ENCODE results near the gene RELB. TPM values are rescaled to one million over a fixed set of nuclear protein-coding genes. Genes with fewer than 3 reads are reported as not detected.

The RELB gene
- total RNA-seq, 4 donors from 2014 or later, result 4.0 to 9.2 (median 6.0) TPM

- no peaks in the 10 kb centered on the region for H3K9me3 ChIP-seq
- peak within 1 kb of the TSS in 3 of 4 donors; percentile 70 to 74 (median 73) for H3K27ac ChIP-seq
- 0% methylated on average over 16 to 21 of the region's 61 CpGs for WGBS, 2 donors (ENCODE audit: low coverage in 1 of 2)
- H3K4me3 ChIP-seq, result peak within 1 kb of the TSS; percentile 56 to 76
- TF ChIP-seq POLR2A (IDR thresholded peaks at IDR 0.05), result peak; percentile 34 to 44
- no peak for TF ChIP-seq EP300 (IDR thresholded peaks at IDR 0.05)
- TF ChIP-seq CTCF (IDR thresholded peaks at IDR 0.05), result peak in 3 of 4 experiments; percentile 22 to 50 (median 45)
- no peak for TF ChIP-seq POLR2AphosphoS5 (IDR thresholded peaks at IDR 0.05)
- H3K36me3 ChIP-seq, result peaks cover 0 to 24% of the 10 kb centered on the region in 2 donors
- no peaks in the 10 kb centered on the region for H3K27me3 ChIP-seq
- H3K4me1 ChIP-seq, result peaks cover 0 to 61% (median 16%) of the 10 kb centered on the region in 3 donors
- peak; percentile 78 for ATAC-seq
Measured at GRCh38 chr19:45079063-45079910, 78.0 kb downstream of the RELB start, which contains the start of gene GEMIN7. Gene GEMIN7, plus strand, starts transcription at chr19:45079260. Its CDS starts 10,855 bp downstream, at chr19:45090115.

- no peak for ATAC-seq
- Histone ChIP-seq H3K27me3 (no peaks in the 10 kb centered on the region), H3K36me3 (peaks cover 0 to 30% of the 10 kb centered on the region in 2 donors), H3K4me3 (peak overlapping the region; percentile 56 to 76), H3K9me3 (no peaks in the 10 kb centered on the region), H3K4me1 (peaks cover 0 to 57% (median 16%) of the 10 kb centered on the region in 3 donors), H3K27ac (peak overlapping the region in 3 of 4 donors; percentile 70 to 74 (median 73))
- TF ChIP-seq POLR2AphosphoS5 (IDR thresholded peaks at IDR 0.05), result no peak
- no peak for TF ChIP-seq CTCF (IDR thresholded peaks at IDR 0.05)
- 18% methylated on average over 3 of the region's 6 CpGs; no CpG with 5 or more reads in 1 of the 2 donors for WGBS, 2 donors (ENCODE audit: low coverage in 1 of 2)
Measured at GRCh38 chr19:45079911-45080370, 78.7 kb downstream of the RELB start.

- Histone ChIP-seq H3K36me3 (peaks cover 0 to 48% of the 10 kb centered on the region in 2 donors), H3K4me3 (no peak overlapping the region), H3K27ac (no peak overlapping the region), H3K27me3 (no peaks in the 10 kb centered on the region), H3K4me1 (peaks cover 0 to 34% (median 9%) of the 10 kb centered on the region in 3 donors), H3K9me3 (no peaks in the 10 kb centered on the region)
- no peak for ATAC-seq
- 91 to 100% methylated on average over 2 to 5 of the region's 5 CpGs for WGBS, 2 donors (ENCODE audit: low coverage in 1 of 2)
- TF ChIP-seq CTCF (IDR thresholded peaks at IDR 0.05) (no peak), EP300 (IDR thresholded peaks at IDR 0.05) (no peak), POLR2A (IDR thresholded peaks at IDR 0.05) (no peak), POLR2AphosphoS5 (IDR thresholded peaks at IDR 0.05) (no peak)
Measured at GRCh38 chr19:45082170-45082569, 80.9 kb downstream of the RELB start.

DNA sequence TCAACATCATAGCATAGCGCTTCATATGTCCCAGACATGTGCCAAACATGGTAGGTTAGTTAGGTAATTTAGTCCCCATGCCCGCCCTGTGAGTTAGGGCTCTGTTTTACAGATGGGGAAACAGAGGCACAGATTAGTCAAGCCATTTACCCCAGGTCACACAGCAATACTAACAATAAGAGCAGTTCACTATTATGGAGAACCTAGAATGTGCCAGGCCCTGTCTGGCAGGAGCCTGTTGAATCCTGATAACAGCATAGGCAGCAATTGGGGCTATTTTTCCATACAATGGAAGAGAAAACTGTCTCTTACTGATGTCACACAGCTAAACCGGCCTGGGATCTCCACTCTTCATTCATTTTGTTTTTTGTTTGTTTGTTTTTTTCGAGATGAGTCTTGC lies 85.2 kb downstream of the RELB start:
- Histone ChIP-seq H3K27me3 (no peaks in the 10 kb centered on the region), H3K36me3 (peaks cover 0 to 70% of the 10 kb centered on the region in 2 donors), H3K9me3 (no peaks in the 10 kb centered on the region), H3K4me1 (peaks cover 0 to 16% (median 6%) of the 10 kb centered on the region in 3 donors), H3K27ac (no peak overlapping the region), H3K4me3 (no peak overlapping the region)
- whole genome bisulfite sequencing, 2 donors (ENCODE audit: low coverage in 1 of 2), result 94 to 100% methylated on average over 1 to 4 of the region's 4 CpGs
- TF ChIP-seq POLR2AphosphoS5 (IDR thresholded peaks at IDR 0.05), result no peak
- TF ChIP-seq CTCF (IDR thresholded peaks at IDR 0.05), result no peak
- TF ChIP-seq POLR2A (IDR thresholded peaks at IDR 0.05), result no peak
- TF ChIP-seq EP300 (IDR thresholded peaks at IDR 0.05), result no peak
- ATAC-seq, result no peak

Data from gastroesophageal sphincter (tissue), 4 donors.